ENCODE results near the gene WNT5B. TPM values are rescaled to one million over a fixed set of nuclear protein-coding genes. Genes with fewer than 3 reads are reported as not detected.
"Not testable (repeated sequence)": the region's sequence is repeated elsewhere in the genome, so short reads cannot be mapped to it uniquely, and the experiment has no call there.

WNT5B gene
- total RNA-seq, 2 experiments from 2014 or later = 0.08 to 0.19 TPM

GRCh38 chr12:1668833-1669543 is 40.0 kb downstream of the WNT5B start:
- H3K36me3 Mint-ChIP-seq = no peaks in the 10 kb centered on the region
- H3K4me1 Mint-ChIP-seq = peaks cover 27% of the 10 kb centered on the region
- no peaks in the 10 kb centered on the region for H3K9me3 Mint-ChIP-seq
- no peak for DNase-seq
- H3K27ac Mint-ChIP-seq = peak overlapping the region; percentile 34
- H3K27me3 Mint-ChIP-seq = no peaks in the 10 kb centered on the region
- no peak overlapping the region for H3K4me3 Mint-ChIP-seq

DNA sequence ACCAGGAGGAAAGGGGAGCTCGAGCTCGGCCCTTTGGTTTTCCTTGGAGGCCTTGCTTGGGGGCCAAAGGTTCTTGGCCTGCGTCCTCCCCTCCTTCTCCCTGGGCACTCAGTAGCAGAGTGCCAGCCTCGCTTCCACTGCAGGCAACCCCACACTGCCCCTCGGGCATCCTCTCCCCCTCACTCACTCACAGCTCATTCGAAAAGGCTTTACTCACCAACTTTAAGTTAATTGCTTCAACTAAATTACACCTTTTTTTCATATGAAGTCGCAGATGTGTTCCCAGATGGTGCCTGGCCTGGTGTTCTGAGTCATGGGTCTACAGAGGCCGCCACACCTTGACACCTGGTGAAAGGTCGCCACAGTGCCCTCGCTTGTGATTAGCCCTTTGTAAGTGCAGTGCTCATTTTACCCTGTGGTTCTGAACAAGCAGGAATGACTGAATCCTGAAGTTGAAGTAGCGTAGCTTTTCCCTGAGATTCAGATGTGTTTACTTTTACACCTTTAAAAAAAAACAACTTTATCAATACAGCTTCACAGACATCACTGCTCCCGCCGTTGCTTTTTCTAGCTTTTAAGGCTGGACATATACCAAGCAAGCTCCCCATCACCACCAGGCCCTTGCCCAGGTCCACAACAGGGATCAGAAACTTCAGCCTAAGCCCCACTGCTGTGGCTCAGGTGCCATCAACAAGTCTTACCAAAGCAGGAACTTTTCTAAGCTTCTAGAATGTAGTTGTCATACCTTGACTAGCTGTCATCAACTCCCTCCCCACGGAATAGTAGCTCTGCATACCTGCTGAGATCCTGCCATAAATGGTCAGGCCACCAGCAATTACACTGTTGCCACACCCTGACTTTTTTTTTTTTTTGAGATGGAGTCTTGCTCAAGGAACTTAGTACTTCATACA is 41.6 kb downstream of the WNT5B start:
- Mint-ChIP-seq H3K27ac (no peak overlapping the region), H3K9me3 (no peaks in the 10 kb centered on the region), H3K27me3 (no peaks in the 10 kb centered on the region), H3K4me3 (no peak overlapping the region), H3K36me3 (no peaks in the 10 kb centered on the region), H3K4me1 (peaks cover 24% of the 10 kb centered on the region)
- DNase-seq = no peak

- Mint-ChIP-seq H3K4me3 (no peak overlapping the region), H3K27me3 (no peaks in the 10 kb centered on the region), H3K9me3 (no peaks in the 10 kb centered on the region), H3K27ac (no peak overlapping the region), H3K4me1 (peaks cover 2% of the 10 kb centered on the region), H3K36me3 (no peaks in the 10 kb centered on the region)
- no peak for DNase-seq
Observed at GRCh38 chr12:1676043-1676442, 47.0 kb downstream of the WNT5B start.

DNA sequence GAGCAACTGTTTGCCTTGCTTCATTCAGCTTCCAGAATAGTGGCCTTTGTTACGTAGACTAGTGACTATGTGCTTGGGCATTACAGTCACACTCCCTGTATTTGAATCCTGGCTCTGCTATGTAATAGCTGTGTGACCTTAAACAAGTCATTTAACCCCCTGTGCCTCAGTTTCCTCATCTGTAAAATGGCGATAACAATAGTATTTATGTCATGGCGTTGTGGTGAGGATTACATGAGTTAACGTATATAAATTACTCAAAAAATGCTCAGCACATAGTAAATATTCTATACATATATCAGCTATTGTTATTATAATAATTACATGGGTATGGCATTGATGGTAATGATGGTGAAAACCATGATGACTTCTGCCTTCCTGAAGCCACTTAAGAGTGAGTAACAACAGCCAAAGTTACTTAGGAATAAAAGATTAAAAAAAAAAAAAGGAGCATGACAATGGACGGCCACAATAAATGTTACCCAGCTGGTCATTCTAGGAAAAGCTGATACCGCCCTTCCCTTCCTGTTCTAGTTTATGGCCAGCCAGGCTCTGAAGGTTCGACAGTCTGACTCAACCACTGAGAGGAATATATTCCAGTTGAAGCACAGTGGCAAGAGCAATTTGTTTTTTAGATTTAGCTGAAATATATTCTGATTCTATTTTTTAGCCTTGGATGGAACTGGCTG is 51.9 kb downstream of the WNT5B start:
- Mint-ChIP-seq H3K4me3 (no peak overlapping the region), H3K27me3 (no peaks in the 10 kb centered on the region), H3K27ac (no peak overlapping the region), H3K4me1 (no peaks in the 10 kb centered on the region), H3K36me3 (no peaks in the 10 kb centered on the region), H3K9me3 (no peaks in the 10 kb centered on the region)
- DNase-seq = no peak

DNA sequence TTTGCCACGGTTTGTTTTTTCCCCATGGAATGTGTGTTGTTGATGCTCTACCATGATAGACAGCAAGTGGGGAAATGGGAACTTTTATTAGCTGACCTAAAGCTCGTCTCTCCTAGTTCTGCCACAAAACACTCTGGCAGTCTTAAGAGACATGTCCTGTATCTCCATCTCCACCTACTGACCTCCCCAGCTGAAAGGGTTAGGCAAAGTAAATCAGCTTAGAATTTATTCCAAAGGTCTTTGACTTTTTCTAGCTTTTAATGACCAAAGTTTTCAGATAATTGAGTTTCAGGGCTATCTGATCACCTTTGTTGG is 52.4 kb downstream of the WNT5B start:
- Mint-ChIP-seq H3K27ac (no peak overlapping the region), H3K4me1 (no peaks in the 10 kb centered on the region), H3K27me3 (no peaks in the 10 kb centered on the region), H3K36me3 (no peaks in the 10 kb centered on the region), H3K4me3 (no peak overlapping the region), H3K9me3 (no peaks in the 10 kb centered on the region)
- no peak for DNase-seq

DNA sequence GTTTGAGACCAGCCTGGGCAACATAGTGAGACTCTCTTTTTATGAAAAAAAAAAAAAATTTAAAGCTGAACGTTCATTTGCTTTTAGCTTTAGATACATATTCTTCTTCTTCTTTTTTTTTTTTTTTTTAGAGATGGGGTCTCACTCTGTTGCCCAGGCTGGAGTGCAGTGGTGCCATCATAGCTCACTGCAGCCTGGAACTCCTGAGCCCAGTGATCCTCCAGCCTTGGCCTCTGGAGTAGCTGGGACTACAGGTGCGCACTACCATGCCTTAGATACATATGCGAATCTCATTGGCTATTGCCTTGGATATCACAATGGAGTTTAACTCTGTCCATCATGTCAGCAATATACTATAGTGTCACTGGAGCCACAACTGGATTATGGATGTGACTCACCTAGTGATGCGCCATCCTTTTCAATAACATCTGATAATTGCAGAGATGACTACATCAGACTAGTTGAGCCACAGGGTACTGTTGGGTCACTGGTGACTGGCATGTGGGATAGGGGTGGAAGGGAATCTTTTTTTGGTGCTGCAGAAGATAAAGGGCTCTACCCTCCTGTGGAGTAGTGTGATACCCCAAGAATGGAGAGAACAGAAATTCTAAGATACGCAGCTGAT is 59.2 kb downstream of the WNT5B start:
- no peak for DNase-seq
- H3K4me3 Mint-ChIP-seq = no peak overlapping the region

GRCh38 chr12:1690578-1691122 is 61.6 kb downstream of the WNT5B start, which contains the start of gene ADIPOR2:
Gene ADIPOR2, plus strand, starts transcription at chr12:1691070. Its CDS starts 63,274 bp downstream, at chr12:1754344.
- Mint-ChIP-seq H3K4me1 (peaks cover 37% of the 10 kb centered on the region), H3K36me3 (peaks cover 12% of the 10 kb centered on the region), H3K27ac (peak within 1 kb of the TSS; percentile 100), H3K9me3 (no peaks in the 10 kb centered on the region), H3K27me3 (no peaks in the 10 kb centered on the region), H3K4me3 (peak within 1 kb of the TSS; percentile 99)
- DNase-seq = peak; percentile 95

More for the DNA sequence above, 59.2 kb downstream of the WNT5B start:
- no peaks in the 10 kb centered on the region for H3K9me3 Mint-ChIP-seq
- no peak overlapping the region for H3K27ac Mint-ChIP-seq
- peaks cover 29% of the 10 kb centered on the region for H3K4me1 Mint-ChIP-seq
- peaks cover 5% of the 10 kb centered on the region for H3K36me3 Mint-ChIP-seq
- H3K27me3 Mint-ChIP-seq = no peaks in the 10 kb centered on the region

- H3K27me3 Mint-ChIP-seq = no peaks in the 10 kb centered on the region
- peak overlapping the region; percentile 96 for H3K27ac Mint-ChIP-seq
- peak; percentile 48 for DNase-seq
- H3K4me1 Mint-ChIP-seq = peaks cover 43% of the 10 kb centered on the region
- H3K36me3 Mint-ChIP-seq = peaks cover 18% of the 10 kb centered on the region
- H3K4me3 Mint-ChIP-seq = peak overlapping the region; percentile 99
- H3K9me3 Mint-ChIP-seq = no peaks in the 10 kb centered on the region
Observed at GRCh38 chr12:1691123-1692007, 62.3 kb downstream of the WNT5B start.

GRCh38 chr12:1692226-1692625 is 63.2 kb downstream of the WNT5B start:
- H3K4me3 Mint-ChIP-seq = peak overlapping the region; percentile 99
- no peak for DNase-seq
- H3K9me3 Mint-ChIP-seq = no peaks in the 10 kb centered on the region
- peak overlapping the region; percentile 23 for H3K27ac Mint-ChIP-seq
- H3K36me3 Mint-ChIP-seq = peaks cover 22% of the 10 kb centered on the region
- peaks cover 52% of the 10 kb centered on the region for H3K4me1 Mint-ChIP-seq
- no peaks in the 10 kb centered on the region for H3K27me3 Mint-ChIP-seq

GRCh38 chr12:1692895-1693610 is 64.0 kb downstream of the WNT5B start:
- peak overlapping the region; percentile 47 for H3K4me3 Mint-ChIP-seq
- no peaks in the 10 kb centered on the region for H3K9me3 Mint-ChIP-seq
- peaks cover 26% of the 10 kb centered on the region for H3K36me3 Mint-ChIP-seq
- peaks cover 59% of the 10 kb centered on the region for H3K4me1 Mint-ChIP-seq
- no peaks in the 10 kb centered on the region for H3K27me3 Mint-ChIP-seq
- DNase-seq = no peak
- H3K27ac Mint-ChIP-seq = no peak overlapping the region

DNA sequence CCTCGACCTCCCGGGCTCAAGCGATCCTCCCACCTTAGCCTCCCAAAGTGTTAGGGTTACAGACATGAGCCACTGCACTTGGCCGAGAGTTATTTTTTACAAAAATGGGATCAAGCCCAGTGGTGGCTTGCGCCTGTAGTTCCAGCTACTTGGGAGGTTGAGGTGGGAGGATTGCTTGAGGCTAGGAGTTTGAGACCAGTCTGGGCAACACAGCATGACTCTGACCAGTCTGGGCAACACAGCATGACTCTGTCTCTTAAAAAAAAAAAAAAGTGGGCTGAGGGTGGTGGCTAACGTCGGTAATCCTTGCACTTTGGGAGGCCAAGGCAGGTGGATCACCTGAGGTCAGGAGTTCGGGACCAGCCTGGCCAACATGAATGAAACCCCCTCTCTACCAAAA is 66.1 kb downstream of the WNT5B start:
- peaks cover 33% of the 10 kb centered on the region for H3K36me3 Mint-ChIP-seq
- H3K27ac Mint-ChIP-seq, H3K4me3 Mint-ChIP-seq, H3K9me3 Mint-ChIP-seq, DNase-seq, H3K27me3 Mint-ChIP-seq: not testable (repeated sequence)
- peaks cover 63% of the 10 kb centered on the region for H3K4me1 Mint-ChIP-seq

GRCh38 chr12:1695886-1696670 is 67.0 kb downstream of the WNT5B start:
- no peak for DNase-seq
- no peak overlapping the region for H3K4me3 Mint-ChIP-seq
- no peaks in the 10 kb centered on the region for H3K27me3 Mint-ChIP-seq
- H3K4me1 Mint-ChIP-seq = peaks cover 58% of the 10 kb centered on the region
- H3K9me3 Mint-ChIP-seq = no peaks in the 10 kb centered on the region
- H3K36me3 Mint-ChIP-seq = peaks cover 35% of the 10 kb centered on the region
- no peak overlapping the region for H3K27ac Mint-ChIP-seq

DNA sequence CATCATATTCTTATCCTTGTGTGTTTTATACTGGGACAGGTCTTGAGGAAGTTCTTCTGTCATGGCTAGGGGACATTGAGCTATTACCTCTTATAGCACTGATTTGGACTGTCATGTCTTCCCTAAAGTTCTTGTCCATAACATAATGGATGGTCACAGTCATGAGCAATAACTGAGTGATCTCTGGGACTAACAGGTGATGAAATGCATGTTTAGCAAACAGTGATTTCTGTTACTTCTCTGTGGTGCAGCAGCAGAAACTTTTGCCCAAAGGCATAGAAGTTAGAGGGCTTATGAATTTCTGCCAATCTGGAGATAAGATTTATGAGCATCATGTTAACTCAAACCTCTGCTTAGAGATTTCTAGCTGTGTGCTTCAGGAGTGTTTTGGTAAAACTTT is 67.8 kb downstream of the WNT5B start:
- no peak for DNase-seq
- Mint-ChIP-seq H3K27ac (no peak overlapping the region), H3K4me1 (peaks cover 54% of the 10 kb centered on the region), H3K36me3 (peaks cover 34% of the 10 kb centered on the region), H3K4me3 (no peak overlapping the region), H3K27me3 (no peaks in the 10 kb centered on the region), H3K9me3 (no peaks in the 10 kb centered on the region)
